Liver (tissue), 9 donors: ENCODE measurements around the gene ABITRAM. TPM values are rescaled to one million over a fixed set of nuclear protein-coding genes. Genes with fewer than 3 reads are reported as not detected.

ENCODE experiments used
- DNase-seq: peaks from one replicate; pipeline ENCODE4 v3.0.0-alpha.2; 2017; ENCODE audit warnings: low spot score
- H3K27ac ChIP-seq, 2 donors: one replicate each; pipeline ENCODE4 v1.7.0; 2013; ENCODE audit warnings: inconsistent platforms in 2 of 2, low read length in 2 of 2, control low read depth in 1 of 2, low read depth in 1 of 2, mild to moderate bottlenecking in 1 of 2
- H3K27me3 ChIP-seq, 4 donors: one replicate each; pipeline versions ENCODE4 v1.6.1 to v1.7.0; 2013; ENCODE audit warnings: low read length in 3 of 4, inconsistent platforms in 1 of 4, mild to moderate bottlenecking in 1 of 4, moderate library complexity in 1 of 4; ENCODE audit not compliant: control insufficient read depth in 4 of 4, insufficient read depth in 4 of 4
- H3K36me3 ChIP-seq, 4 donors: one replicate each; pipeline versions ENCODE4 v1.6.1 to v1.7.0; 2013; ENCODE audit warnings: low read length in 3 of 4, mild to moderate bottlenecking in 3 of 4, low read depth in 1 of 4, moderate library complexity in 1 of 4; ENCODE audit not compliant: control insufficient read depth in 4 of 4, insufficient read depth in 3 of 4
- H3K4me1 ChIP-seq, 4 donors: one replicate each; pipeline versions ENCODE4 v1.6.1 to v1.7.0; 2013; ENCODE audit warnings: low read length in 3 of 4, mild to moderate bottlenecking in 3 of 4, moderate library complexity in 1 of 4; ENCODE audit not compliant: control insufficient read depth in 4 of 4, insufficient read depth in 4 of 4
- H3K4me3 ChIP-seq, 3 donors: one replicate each; pipeline versions ENCODE4 v1.6.1 to v1.7.0; 2013; ENCODE audit warnings: low read length in 3 of 3, control low read depth in 1 of 3, low read depth in 1 of 3, mild to moderate bottlenecking in 1 of 3
- H3K9ac ChIP-seq, 2 donors: one replicate each; pipeline ENCODE4 v1.7.0; 2013; ENCODE audit warnings: low read length in 2 of 2, mild to moderate bottlenecking in 2 of 2, moderate library complexity in 2 of 2, control low read depth in 1 of 2, low read depth in 1 of 2
- H3K9me3 ChIP-seq, 4 donors: one replicate each; pipeline versions ENCODE4 v1.6.1 to v1.7.0; 2013; ENCODE audit warnings: low read length in 3 of 4; ENCODE audit not compliant: control insufficient read depth in 4 of 4
- ATF3 ChIP-seq: IDR thresholded peaks from 2 replicates; pipeline ENCODE4 v1.6.1; 2016; ENCODE audit warnings: antibody characterized with exemption
- EGR1 ChIP-seq, 2 donors: IDR thresholded peaks; 2 replicates each; pipeline ENCODE4 v1.6.1; 2016 to 2018; ENCODE audit warnings: antibody characterized with exemption in 2 of 2, low read depth in 2 of 2
- FOXA1 ChIP-seq: IDR thresholded peaks from 2 replicates; pipeline ENCODE4 v1.6.1; 2016; ENCODE audit warnings: antibody characterized with exemption
- FOXA2 ChIP-seq: IDR thresholded peaks from 2 replicates; pipeline ENCODE4 v1.6.1; 2016; ENCODE audit warnings: antibody characterized with exemption
- GABPA ChIP-seq, 2 donors: IDR thresholded peaks in 1 of 2; conservative IDR thresholded peaks in 1 of 2; 2 replicates each; pipeline ENCODE4 v1.6.1; 2016; ENCODE audit warnings: antibody characterized with exemption in 2 of 2, mild to moderate bottlenecking in 1 of 2, moderate library complexity in 1 of 2
- HNF4A ChIP-seq, 2 donors: conservative IDR thresholded peaks; 2 replicates each; pipeline ENCODE4 v1.6.1; 2016; ENCODE audit warnings: antibody characterized with exemption in 2 of 2, mild to moderate bottlenecking in 2 of 2
- HNF4G ChIP-seq: IDR thresholded peaks from 2 replicates; pipeline ENCODE4 v1.6.1; 2016; ENCODE audit warnings: antibody characterized with exemption
- JUND ChIP-seq, 2 donors: IDR thresholded peaks; 2 replicates each; pipeline ENCODE4 v1.6.1; 2016; ENCODE audit warnings: antibody characterized with exemption in 2 of 2
- NR2F2 ChIP-seq: IDR thresholded peaks from 2 replicates; pipeline ENCODE4 v1.6.1; 2016; ENCODE audit warnings: antibody characterized with exemption
- RAD21 ChIP-seq, 2 donors: IDR thresholded peaks; 2 replicates each; pipeline ENCODE4 v1.6.1; 2016; ENCODE audit warnings: antibody characterized with exemption in 2 of 2, mild to moderate bottlenecking in 2 of 2
- RXRA ChIP-seq, 2 donors: IDR thresholded peaks; 2 replicates each; pipeline ENCODE4 v1.6.1; 2017 to 2018; ENCODE audit warnings: antibody characterized with exemption in 2 of 2, mild to moderate bottlenecking in 1 of 2
- SP1 ChIP-seq: IDR thresholded peaks from 2 replicates; pipeline ENCODE4 v1.6.1; 2018; ENCODE audit warnings: antibody characterized with exemption, mild to moderate bottlenecking
- TAF1 ChIP-seq: conservative IDR thresholded peaks from 2 replicates; pipeline ENCODE4 v1.6.1; 2016; ENCODE audit warnings: antibody characterized with exemption, mild to moderate bottlenecking
- YY1 ChIP-seq: IDR thresholded peaks from 2 replicates; pipeline ENCODE4 v1.6.1; 2016; ENCODE audit warnings: antibody characterized with exemption, mild to moderate bottlenecking
- ZBTB33 ChIP-seq: IDR thresholded peaks from 2 replicates; pipeline ENCODE4 v1.6.1; 2016; ENCODE audit warnings: antibody characterized with exemption
- WGBS: extraction: QIAGEN DNeasy Blood & Tissue Kit; methylation state at CpG from one replicate; pipeline ENCODE4 v1.1.7; 2013; 5-methylcytosine and 5-hydroxymethylcytosine counted together
- polyA plus RNA-seq, 2 donors: library from polyadenylated mRNA; stranded (reverse) in 1 of 2; unstranded in 1 of 2; fragments of 200-250 nt in 1 of 2; fragments of >200 nt in 1 of 2; fragmentation: Nextera tagmentation in 1 of 2; extraction: Ambion mirVana in 1 of 2; gene quantifications; one replicate each; pipeline versions ENCODE4 v1.2.1 to v1.2.3, GENCODE V29; 2013 to 2015
- total RNA-seq, 2 donors: library from RNA; depleted of rRNA; stranded (reverse); fragments of >200 nt; gene quantifications; one replicate each; pipeline ENCODE4 v1.2.3, GENCODE V29; 2014
- TF ChIP-seq, protein P1 (sequence below): fragments of 150-350 bp; IDR thresholded peaks from 2 replicates; pipeline ENCODE4 v1.5.1; 2017; ENCODE audit warnings: improper control_type of control experiment, low read depth, low read length; ENCODE audit not compliant: missing input control
- TF ChIP-seq, protein P2 (sequence below): IDR thresholded peaks from 2 replicates; pipeline ENCODE4 v1.6.1; 2016; ENCODE audit warnings: antibody characterized with exemption, mild to moderate bottlenecking
- TF ChIP-seq, protein P3 (sequence below): IDR thresholded peaks from 2 replicates; pipeline ENCODE4 v1.6.1; 2016; ENCODE audit warnings: antibody characterized with exemption
- donor health status: healthy.
- donor health status: healthy.
- donor health status: healthy.
- donor health status: healthy.
- donor health status: healthy.

ABITRAM gene
- total and polyA plus RNA-seq, 4 donors, result 3.5 to 8.2 (median 5.5) TPM

DNA sequence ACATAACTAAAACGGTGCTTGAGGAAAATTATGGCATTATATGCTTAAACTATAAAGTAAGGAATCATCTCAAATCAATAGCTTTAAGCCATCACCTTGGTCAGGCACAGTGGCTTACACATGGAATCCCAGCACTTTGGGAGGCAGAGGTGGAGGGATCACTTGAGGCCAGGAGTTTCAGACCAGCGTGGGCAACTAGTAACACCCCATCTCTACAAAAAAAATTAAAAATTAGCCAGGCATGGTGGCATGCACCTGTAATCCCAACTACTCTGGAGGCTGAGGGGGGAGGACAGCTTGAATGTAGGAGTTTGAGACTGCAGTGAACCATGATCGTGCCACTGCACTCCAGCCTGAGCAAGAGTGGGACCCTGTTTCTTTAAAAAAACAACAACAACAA, 49.5 kb upstream of the ABITRAM start:
- no peak overlapping the region for H3K4me3 ChIP-seq
- H3K4me1 ChIP-seq, result peaks cover 2 to 18% (median 11%) of the 10 kb centered on the region in 4 donors
- no peak overlapping the region for H3K9ac ChIP-seq
- H3K9me3 ChIP-seq, result no peaks in the 10 kb centered on the region
- H3K27ac ChIP-seq, result no peak overlapping the region
- DNase-seq, result no peak
- H3K27me3 ChIP-seq, result no peaks in the 10 kb centered on the region
- no peak for TF ChIP-seq SP1
- TF ChIP-seq GABPA (IDR thresholded peaks at IDR 0.05 in 1 of 2, conservative IDR thresholded peaks at IDR 0.05 in 1 of 2), result no peak
- TF ChIP-seq TAF1, result no peak
- TF ChIP-seq FOXA2, result no peak
- peak in 1 of 2 donors; percentile 5 for TF ChIP-seq HNF4A (conservative IDR thresholded peaks at IDR 0.05)
- no peak for TF ChIP-seq YY1
- TF ChIP-seq RXRA (IDR thresholded peaks at IDR 0.05), result peak in 1 of 2 donors; percentile 33
- WGBS, result 53% methylated on average over 3 of the region's 3 CpGs
- H3K36me3 ChIP-seq, result peaks cover 3 to 10% (median 8%) of the 10 kb centered on the region in 4 donors

DNA sequence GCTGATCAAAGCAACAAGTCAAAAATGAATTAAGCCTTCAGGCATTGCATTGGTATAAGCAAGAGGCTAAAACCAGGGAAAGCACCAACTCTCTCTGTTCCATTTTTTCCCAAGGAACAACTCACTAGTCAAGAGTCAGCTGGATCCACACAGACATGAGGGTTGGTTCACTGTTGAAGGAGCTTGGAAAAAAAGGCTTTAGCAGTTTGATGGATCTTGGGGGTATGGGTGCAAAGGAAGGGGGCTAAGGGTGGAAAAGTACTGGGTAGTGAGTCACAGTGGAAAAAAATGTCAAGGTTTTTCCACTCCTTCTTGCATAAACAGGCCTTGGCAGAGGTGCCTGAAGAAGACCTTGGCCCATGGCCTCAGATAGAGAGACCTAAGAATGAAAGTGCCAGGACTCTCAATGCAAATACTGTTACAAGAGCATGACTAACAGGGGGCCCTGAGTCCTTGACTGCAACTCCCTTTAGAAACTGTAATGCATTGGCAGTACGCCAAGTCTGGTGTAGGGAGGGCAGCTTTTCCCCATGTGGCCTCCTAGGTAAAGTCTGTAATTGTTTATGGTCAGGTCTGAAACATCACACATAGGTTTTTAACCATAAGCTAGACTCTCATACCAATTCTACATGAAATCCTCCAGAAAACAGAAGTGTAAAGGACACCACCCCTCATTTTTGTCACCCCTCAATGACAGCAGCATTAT, 48.4 kb upstream of the ABITRAM start:
- TF ChIP-seq YY1 (peak; percentile 29), JUND (IDR thresholded peaks at IDR 0.05) (peak; percentile 99 to 100), HNF4G (peak; percentile 47), HNF4A (conservative IDR thresholded peaks at IDR 0.05) (peak; percentile 89 to 93), RXRA (IDR thresholded peaks at IDR 0.05) (peak; percentile 88 to 94), ATF3 (peak; percentile 97), FOXA2 (peak; percentile 75), RAD21 (IDR thresholded peaks at IDR 0.05) (peak; percentile 15 to 29), TAF1 (no peak), SP1 (peak; percentile 92), EGR1 (IDR thresholded peaks at IDR 0.05; ENCODE audit: low read depth in 2 of 2) (peak; percentile 91 to 98), NR2F2 (peak; percentile 82), FOXA1 (peak; percentile 59), ZBTB33 (peak; percentile 81), GABPA (IDR thresholded peaks at IDR 0.05 in 1 of 2, conservative IDR thresholded peaks at IDR 0.05 in 1 of 2) (no peak)
- TF ChIP-seq, protein P1, sequence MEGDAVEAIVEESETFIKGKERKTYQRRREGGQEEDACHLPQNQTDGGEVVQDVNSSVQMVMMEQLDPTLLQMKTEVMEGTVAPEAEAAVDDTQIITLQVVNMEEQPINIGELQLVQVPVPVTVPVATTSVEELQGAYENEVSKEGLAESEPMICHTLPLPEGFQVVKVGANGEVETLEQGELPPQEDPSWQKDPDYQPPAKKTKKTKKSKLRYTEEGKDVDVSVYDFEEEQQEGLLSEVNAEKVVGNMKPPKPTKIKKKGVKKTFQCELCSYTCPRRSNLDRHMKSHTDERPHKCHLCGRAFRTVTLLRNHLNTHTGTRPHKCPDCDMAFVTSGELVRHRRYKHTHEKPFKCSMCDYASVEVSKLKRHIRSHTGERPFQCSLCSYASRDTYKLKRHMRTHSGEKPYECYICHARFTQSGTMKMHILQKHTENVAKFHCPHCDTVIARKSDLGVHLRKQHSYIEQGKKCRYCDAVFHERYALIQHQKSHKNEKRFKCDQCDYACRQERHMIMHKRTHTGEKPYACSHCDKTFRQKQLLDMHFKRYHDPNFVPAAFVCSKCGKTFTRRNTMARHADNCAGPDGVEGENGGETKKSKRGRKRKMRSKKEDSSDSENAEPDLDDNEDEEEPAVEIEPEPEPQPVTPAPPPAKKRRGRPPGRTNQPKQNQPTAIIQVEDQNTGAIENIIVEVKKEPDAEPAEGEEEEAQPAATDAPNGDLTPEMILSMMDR, result no peak
- TF ChIP-seq, protein P2, sequence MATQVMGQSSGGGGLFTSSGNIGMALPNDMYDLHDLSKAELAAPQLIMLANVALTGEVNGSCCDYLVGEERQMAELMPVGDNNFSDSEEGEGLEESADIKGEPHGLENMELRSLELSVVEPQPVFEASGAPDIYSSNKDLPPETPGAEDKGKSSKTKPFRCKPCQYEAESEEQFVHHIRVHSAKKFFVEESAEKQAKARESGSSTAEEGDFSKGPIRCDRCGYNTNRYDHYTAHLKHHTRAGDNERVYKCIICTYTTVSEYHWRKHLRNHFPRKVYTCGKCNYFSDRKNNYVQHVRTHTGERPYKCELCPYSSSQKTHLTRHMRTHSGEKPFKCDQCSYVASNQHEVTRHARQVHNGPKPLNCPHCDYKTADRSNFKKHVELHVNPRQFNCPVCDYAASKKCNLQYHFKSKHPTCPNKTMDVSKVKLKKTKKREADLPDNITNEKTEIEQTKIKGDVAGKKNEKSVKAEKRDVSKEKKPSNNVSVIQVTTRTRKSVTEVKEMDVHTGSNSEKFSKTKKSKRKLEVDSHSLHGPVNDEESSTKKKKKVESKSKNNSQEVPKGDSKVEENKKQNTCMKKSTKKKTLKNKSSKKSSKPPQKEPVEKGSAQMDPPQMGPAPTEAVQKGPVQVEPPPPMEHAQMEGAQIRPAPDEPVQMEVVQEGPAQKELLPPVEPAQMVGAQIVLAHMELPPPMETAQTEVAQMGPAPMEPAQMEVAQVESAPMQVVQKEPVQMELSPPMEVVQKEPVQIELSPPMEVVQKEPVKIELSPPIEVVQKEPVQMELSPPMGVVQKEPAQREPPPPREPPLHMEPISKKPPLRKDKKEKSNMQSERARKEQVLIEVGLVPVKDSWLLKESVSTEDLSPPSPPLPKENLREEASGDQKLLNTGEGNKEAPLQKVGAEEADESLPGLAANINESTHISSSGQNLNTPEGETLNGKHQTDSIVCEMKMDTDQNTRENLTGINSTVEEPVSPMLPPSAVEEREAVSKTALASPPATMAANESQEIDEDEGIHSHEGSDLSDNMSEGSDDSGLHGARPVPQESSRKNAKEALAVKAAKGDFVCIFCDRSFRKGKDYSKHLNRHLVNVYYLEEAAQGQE, result peak; percentile 52
- TF ChIP-seq, protein P3, sequence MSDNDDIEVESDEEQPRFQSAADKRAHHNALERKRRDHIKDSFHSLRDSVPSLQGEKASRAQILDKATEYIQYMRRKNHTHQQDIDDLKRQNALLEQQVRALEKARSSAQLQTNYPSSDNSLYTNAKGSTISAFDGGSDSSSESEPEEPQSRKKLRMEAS, result peak; percentile 79
- 28% methylated on average over 1 of the region's 1 CpG for WGBS
- peak; percentile 64 for DNase-seq

More for the DNA sequence above, 48.4 kb upstream of the ABITRAM start:
- Histone ChIP-seq H3K36me3 (peaks cover 3 to 12% (median 7%) of the 10 kb centered on the region in 4 donors), H3K27me3 (no peaks in the 10 kb centered on the region), H3K9me3 (no peaks in the 10 kb centered on the region), H3K27ac (peak overlapping the region; percentile 80 to 86), H3K9ac (peak overlapping the region in 1 of 2 donors; percentile 42), H3K4me1 (peaks cover 2 to 18% (median 11%) of the 10 kb centered on the region in 4 donors), H3K4me3 (no peak overlapping the region)
